ENCODE data around the gene IQSEC3. TPM values are rescaled to one million over a fixed set of nuclear protein-coding genes. Genes with fewer than 3 reads are reported as not detected.

The IQSEC3 gene
- total and polyA plus RNA-seq, 4 donors: 0.29 to 7.5 (median 1.5) TPM

DNA sequence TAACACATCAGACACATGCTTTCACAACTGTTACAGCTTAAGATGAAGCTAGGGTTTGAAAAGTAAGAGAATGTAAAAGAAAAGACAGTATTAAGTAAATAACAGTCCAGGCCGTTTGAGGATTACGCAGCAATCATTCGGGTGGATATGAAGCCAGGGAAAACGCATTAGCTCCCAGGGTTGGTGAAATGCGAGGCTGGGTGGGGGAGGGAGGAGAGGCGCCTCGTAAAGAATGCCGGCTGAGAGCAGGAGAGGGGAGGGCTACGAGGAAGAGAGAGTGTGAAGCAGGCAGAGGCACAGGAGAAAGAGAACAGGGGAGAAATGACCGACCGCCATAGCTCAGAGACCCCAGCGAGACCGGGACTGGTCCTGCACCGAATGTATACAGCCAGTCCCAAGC is 73.0 kb downstream of the IQSEC3 start:
- Histone ChIP-seq H3K27ac (ENCODE audit: low read depth in 1 of 2, low read length in 1 of 2) (no peak overlapping the region), H3K9ac (ENCODE audit: insufficient read depth in 1 of 2, low read length in 2 of 2) (no peak overlapping the region), H3K27me3 (ENCODE audit: control insufficient read depth in 3 of 3, insufficient read depth in 3 of 3, low read length in 2 of 3) (peaks cover 0 to 11% (median 5%) of the 10 kb centered on the region in 3 donors), H3K4me3 (no peak overlapping the region), H3K4me1 (ENCODE audit: control insufficient read depth in 5 of 5, insufficient read depth in 5 of 5, low read length in 5 of 5) (peaks cover 0 to 19% (median 4%) of the 10 kb centered on the region in 5 donors), H3K36me3 (ENCODE audit: control insufficient read depth in 4 of 4, insufficient read depth in 4 of 4, low read length in 4 of 4) (no peaks in the 10 kb centered on the region), H3K9me3 (ENCODE audit: control insufficient read depth in 4 of 4, insufficient read depth in 3 of 4, low read length in 3 of 4) (peaks cover 0 to 6% (median 0%) of the 10 kb centered on the region in 4 donors)
- WGBS, 2 donors: 16 to 34% methylated on average over 14 of the region's 14 CpGs
- DNase-seq (peak; percentile 76 to 82 (median 81)), ATAC-seq (ENCODE audit: insufficient read depth, low FRiP score) (no peak)
- TF ChIP-seq, protein P1, sequence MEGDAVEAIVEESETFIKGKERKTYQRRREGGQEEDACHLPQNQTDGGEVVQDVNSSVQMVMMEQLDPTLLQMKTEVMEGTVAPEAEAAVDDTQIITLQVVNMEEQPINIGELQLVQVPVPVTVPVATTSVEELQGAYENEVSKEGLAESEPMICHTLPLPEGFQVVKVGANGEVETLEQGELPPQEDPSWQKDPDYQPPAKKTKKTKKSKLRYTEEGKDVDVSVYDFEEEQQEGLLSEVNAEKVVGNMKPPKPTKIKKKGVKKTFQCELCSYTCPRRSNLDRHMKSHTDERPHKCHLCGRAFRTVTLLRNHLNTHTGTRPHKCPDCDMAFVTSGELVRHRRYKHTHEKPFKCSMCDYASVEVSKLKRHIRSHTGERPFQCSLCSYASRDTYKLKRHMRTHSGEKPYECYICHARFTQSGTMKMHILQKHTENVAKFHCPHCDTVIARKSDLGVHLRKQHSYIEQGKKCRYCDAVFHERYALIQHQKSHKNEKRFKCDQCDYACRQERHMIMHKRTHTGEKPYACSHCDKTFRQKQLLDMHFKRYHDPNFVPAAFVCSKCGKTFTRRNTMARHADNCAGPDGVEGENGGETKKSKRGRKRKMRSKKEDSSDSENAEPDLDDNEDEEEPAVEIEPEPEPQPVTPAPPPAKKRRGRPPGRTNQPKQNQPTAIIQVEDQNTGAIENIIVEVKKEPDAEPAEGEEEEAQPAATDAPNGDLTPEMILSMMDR (IDR thresholded peaks at IDR 0.05; ENCODE audit: control extremely low read depth, extremely low read depth): no peak

DNA sequence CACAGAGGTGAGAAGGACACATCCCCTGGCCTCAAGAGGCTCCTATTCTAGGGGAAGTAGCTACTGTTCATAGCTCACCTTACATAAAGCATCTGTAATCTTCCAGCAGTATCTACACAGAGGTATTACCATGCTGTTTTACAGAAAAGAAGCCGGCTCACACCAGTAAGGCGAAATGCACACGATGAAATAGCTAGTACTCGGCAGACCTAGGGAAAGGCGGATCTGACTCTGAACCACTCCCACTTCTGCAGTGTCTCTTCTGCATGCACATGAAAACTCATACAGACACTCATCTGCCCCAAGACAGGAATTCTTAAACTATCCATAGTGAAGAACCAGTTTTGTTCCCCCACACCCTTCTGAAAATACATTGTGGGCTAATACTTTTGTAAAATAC is 73.6 kb downstream of the IQSEC3 start:
- Histone ChIP-seq H3K4me3 (no peak overlapping the region), H3K4me1 (ENCODE audit: control insufficient read depth in 5 of 5, insufficient read depth in 5 of 5, low read length in 5 of 5) (peaks cover 0 to 19% (median 4%) of the 10 kb centered on the region in 5 donors), H3K9ac (ENCODE audit: insufficient read depth in 1 of 2, low read length in 2 of 2) (no peak overlapping the region), H3K27me3 (ENCODE audit: control insufficient read depth in 3 of 3, insufficient read depth in 3 of 3, low read length in 2 of 3) (peaks cover 0 to 11% (median 5%) of the 10 kb centered on the region in 3 donors), H3K27ac (ENCODE audit: low read depth in 1 of 2, low read length in 1 of 2) (no peak overlapping the region), H3K36me3 (ENCODE audit: control insufficient read depth in 4 of 4, insufficient read depth in 4 of 4, low read length in 4 of 4) (no peaks in the 10 kb centered on the region), H3K9me3 (ENCODE audit: control insufficient read depth in 4 of 4, insufficient read depth in 3 of 4, low read length in 3 of 4) (peaks cover 0 to 6% (median 0%) of the 10 kb centered on the region in 4 donors)
- ATAC-seq (ENCODE audit: insufficient read depth, low FRiP score): no peak
- WGBS, 2 donors: 70 to 76% methylated on average over 5 of the region's 5 CpGs
- TF ChIP-seq, protein P1 (IDR thresholded peaks at IDR 0.05; ENCODE audit: control extremely low read depth, extremely low read depth): no peak
- DNase-seq: peak in 2 of 3 donors; percentile 23 to 30

DNA sequence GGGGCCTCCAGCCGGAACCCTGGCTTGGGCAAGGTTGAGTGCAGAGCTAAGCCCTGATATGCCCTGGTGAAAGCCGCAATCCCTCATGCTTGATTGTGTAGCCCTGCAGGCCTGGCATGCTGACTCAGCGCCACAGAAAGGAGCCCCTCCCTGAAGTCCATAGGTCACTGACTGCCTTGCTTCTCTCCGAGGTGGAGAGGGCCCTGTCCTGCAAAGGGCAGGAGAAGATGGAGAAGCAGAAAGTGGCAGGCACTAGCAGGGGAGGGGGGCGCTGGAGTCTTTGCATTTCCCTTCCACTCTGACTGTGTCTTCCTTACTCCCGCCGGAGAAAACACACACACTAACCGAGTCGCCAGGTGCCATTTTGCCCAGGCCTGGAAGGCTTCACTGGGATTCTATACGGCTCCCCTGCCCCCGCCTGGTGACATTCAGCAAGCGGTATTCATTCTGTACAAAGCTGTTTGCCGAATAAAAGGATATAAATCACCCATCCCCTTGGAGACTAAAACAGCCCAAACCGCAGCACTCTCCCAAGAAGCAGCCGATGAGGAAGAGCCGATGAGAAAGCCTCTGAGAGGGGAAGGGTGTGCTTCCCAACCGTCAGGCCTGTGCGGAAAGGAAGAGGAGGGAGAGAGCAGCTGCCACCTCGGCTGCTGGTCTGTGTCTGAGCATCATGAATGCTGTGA is 77.5 kb downstream of the IQSEC3 start:
- Histone ChIP-seq H3K27me3 (ENCODE audit: control insufficient read depth in 3 of 3, insufficient read depth in 3 of 3, low read length in 2 of 3) (peaks cover 0 to 11% (median 11%) of the 10 kb centered on the region in 3 donors), H3K9me3 (ENCODE audit: control insufficient read depth in 4 of 4, insufficient read depth in 3 of 4, low read length in 3 of 4) (peaks cover 0 to 2% (median 0%) of the 10 kb centered on the region in 4 donors), H3K27ac (ENCODE audit: low read depth in 1 of 2, low read length in 1 of 2) (no peak overlapping the region), H3K4me3 (no peak overlapping the region), H3K9ac (ENCODE audit: insufficient read depth in 1 of 2, low read length in 2 of 2) (no peak overlapping the region), H3K4me1 (ENCODE audit: control insufficient read depth in 5 of 5, insufficient read depth in 5 of 5, low read length in 5 of 5) (peaks cover 0 to 13% (median 2%) of the 10 kb centered on the region in 5 donors), H3K36me3 (ENCODE audit: control insufficient read depth in 4 of 4, insufficient read depth in 4 of 4, low read length in 4 of 4) (no peaks in the 10 kb centered on the region)
- no peak for DNase-seq
- WGBS, 2 donors: 68 to 70% methylated on average over 19 of the region's 19 CpGs
- TF ChIP-seq, protein P1 (IDR thresholded peaks at IDR 0.05; ENCODE audit: control extremely low read depth, extremely low read depth): no peak
- ATAC-seq (ENCODE audit: insufficient read depth, low FRiP score): no peak
